C4-2B (cell line): Measurements from ENCODE around the gene HOXA2.

Experiments used
- ZFX ChIP-seq: fragments of 450-650 bp; IDR thresholded peaks from 2 replicates; pipeline ENCODE4 v1.6.1; 2017
- TF ChIP-seq, protein P1 (sequence below): fragments of 450-650 bp; conservative IDR thresholded peaks from 2 replicates; pipeline ENCODE4 v1.5.1; 2017; ENCODE audit warnings: mild to moderate bottlenecking

DNA sequence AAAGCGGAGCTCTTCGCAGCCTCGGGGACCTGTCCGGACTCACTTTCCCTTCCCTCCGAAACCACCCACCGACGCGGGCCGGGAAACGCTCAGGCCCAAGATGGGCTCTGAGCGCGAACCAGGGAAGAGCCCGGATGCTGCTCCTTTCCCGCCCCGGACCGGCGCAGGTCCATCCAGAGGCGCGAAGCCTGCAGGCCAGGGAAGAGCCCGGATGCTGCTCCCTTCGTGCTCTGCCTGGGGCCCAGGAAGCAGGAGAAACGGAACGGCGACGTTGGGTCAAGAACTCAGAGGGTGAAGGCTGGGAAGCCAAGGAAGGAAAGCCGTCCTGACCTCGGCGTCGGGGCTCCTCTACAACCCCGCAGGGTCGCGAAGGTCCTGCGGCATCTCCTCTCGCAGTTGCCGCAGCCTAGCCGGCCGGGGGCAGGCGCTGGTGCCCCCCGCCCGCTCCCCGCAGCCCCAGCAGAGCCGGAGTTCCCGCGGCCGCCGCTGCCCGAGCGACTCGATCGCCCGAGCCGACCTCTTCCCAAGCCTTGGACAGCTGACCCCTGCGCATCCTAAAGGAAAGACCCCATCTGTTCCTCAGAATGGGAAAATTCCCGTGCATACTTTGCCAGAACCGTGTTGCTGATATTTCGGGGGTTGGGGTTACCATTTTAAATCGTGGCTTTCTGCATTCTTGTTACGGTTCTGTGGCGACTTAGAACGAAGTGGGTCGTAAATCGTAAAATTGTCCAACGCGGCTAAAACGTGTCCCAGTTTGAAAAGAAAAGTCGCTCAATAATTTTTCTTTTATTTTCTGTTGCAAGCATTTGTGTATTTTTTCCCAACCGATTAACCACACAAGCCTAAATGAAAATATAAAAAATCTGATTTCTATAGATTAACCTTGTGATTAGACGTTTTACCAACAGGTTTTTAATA is 14.2 kb downstream of the HOXA2 start:
- TF ChIP-seq, protein P1, sequence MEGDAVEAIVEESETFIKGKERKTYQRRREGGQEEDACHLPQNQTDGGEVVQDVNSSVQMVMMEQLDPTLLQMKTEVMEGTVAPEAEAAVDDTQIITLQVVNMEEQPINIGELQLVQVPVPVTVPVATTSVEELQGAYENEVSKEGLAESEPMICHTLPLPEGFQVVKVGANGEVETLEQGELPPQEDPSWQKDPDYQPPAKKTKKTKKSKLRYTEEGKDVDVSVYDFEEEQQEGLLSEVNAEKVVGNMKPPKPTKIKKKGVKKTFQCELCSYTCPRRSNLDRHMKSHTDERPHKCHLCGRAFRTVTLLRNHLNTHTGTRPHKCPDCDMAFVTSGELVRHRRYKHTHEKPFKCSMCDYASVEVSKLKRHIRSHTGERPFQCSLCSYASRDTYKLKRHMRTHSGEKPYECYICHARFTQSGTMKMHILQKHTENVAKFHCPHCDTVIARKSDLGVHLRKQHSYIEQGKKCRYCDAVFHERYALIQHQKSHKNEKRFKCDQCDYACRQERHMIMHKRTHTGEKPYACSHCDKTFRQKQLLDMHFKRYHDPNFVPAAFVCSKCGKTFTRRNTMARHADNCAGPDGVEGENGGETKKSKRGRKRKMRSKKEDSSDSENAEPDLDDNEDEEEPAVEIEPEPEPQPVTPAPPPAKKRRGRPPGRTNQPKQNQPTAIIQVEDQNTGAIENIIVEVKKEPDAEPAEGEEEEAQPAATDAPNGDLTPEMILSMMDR: no peak
- TF ChIP-seq ZFX: no peak
